GM12878 (cell line): Measurements from ENCODE around the gene AMN. TPM values are rescaled to one million over a fixed set of nuclear protein-coding genes. Genes with fewer than 3 reads are reported as not detected.

ENCODE experiments used
- ATAC-seq: fragments of 200-7000 bp; cut with Tn5 transposase; 3 replicates; pipeline ENCODE4 v1.9.1; 2020; ENCODE audit warnings: mild to moderate bottlenecking, moderate library complexity
- BruUV-seq: library from RNA; stranded (reverse); fragments of 400-500 nt; replicated peaks from 2 replicates; lab custom pipeline; 2021; lab: Mats Ljungman, UMichigan
- CTCF ChIA-PET: fragments of 300-600 bp; sonication (Branson Sonifier 250); formaldehyde crosslinking; extraction: SDS; loops from one replicate; lab custom pipeline; 2021; ENCODE audit warnings: inconsistent platforms; lab: Yijun Ruan, JAX
- POLR2A ChIA-PET: fragments of 350-600 bp; formaldehyde crosslinking; extraction: SDS; loops from one replicate; lab custom pipeline; 2021; ENCODE audit warnings: inconsistent platforms; lab: Charles Lee
- RAD21 ChIA-PET: fragments of 300-600 bp; sonication (Branson Sonifier 250); formaldehyde crosslinking; loops from one replicate; lab custom pipeline; 2023; ENCODE audit warnings: antibody characterized with exemption; ENCODE audit not compliant: unreplicated experiment; lab: Charles Lee
- SMC1A ChIA-PET: fragments of 300-600 bp; sonication (Branson Sonifier 250); formaldehyde crosslinking; loops from one replicate; lab custom pipeline; 2023; ENCODE audit not compliant: unreplicated experiment, uncharacterized antibody; lab: Charles Lee
- DNase-seq: peaks from one replicate; pipeline ENCODE4 v3.0.0-alpha.2; 2011; ENCODE audit warnings: low read depth, low spot score
- FAIRE-seq: peaks from 3 replicates; lab custom pipeline; 2011; peaks lifted over from hg19 to GRCh38; lab: Jason Lieb, UNC
- H2AFZ ChIP-seq: 2 replicates; pipeline ENCODE4 v1.6.0; 2011; ENCODE audit warnings: low read depth, low read length, control low read depth; ENCODE audit not compliant: control insufficient read depth
- H3K27ac ChIP-seq: 2 replicates; pipeline ENCODE4 v1.5.1; 2011; ENCODE audit warnings: control low read depth; ENCODE audit not compliant: control insufficient read depth, insufficient read depth
- H3K27me3 ChIP-seq, 2 experiments: replicated peaks in 1 of 2; 2 replicates each; pipeline versions ENCODE4 v1.6.0 to v1.6.1; 2011; ENCODE audit warnings: low read length in 1 of 2; ENCODE audit not compliant: control insufficient read depth in 2 of 2, insufficient read depth in 2 of 2
- H3K36me3 ChIP-seq, 2 experiments: 2 replicates each; pipeline ENCODE4 v1.5.1; 2011; ENCODE audit warnings: low read length in 1 of 2; ENCODE audit not compliant: control insufficient read depth in 2 of 2, insufficient read depth in 2 of 2
- H3K4me1 ChIP-seq: 2 replicates; pipeline ENCODE4 v1.6.1; 2011; ENCODE audit warnings: mild to moderate bottlenecking, low read length, moderate library complexity, mixed read lengths; ENCODE audit not compliant: control insufficient read depth, insufficient read depth
- H3K4me2 ChIP-seq: 2 replicates; pipeline ENCODE4 v1.6.0; 2011; ENCODE audit warnings: control low read depth; ENCODE audit not compliant: control insufficient read depth, insufficient read depth
- H3K4me3 ChIP-seq: fragments of 200-600 bp; sonication (generic); 2 replicates; pipeline ENCODE4 v1.5.1; 2016
- H3K79me2 ChIP-seq: 2 replicates; pipeline ENCODE4 v1.6.0; 2011; ENCODE audit warnings: low read length; ENCODE audit not compliant: control insufficient read depth, insufficient read depth
- H3K9ac ChIP-seq: 2 replicates; pipeline ENCODE4 v1.8.0; 2011; ENCODE audit warnings: low read length, control low read depth, mixed read lengths; ENCODE audit not compliant: control insufficient read depth, insufficient read depth
- H3K9me3 ChIP-seq: replicated peaks from 3 replicates; pipeline ENCODE4 v1.5.1; 2011; ENCODE audit warnings: mild to moderate bottlenecking, low read length; ENCODE audit not compliant: control insufficient read depth, insufficient read depth
- H4K20me1 ChIP-seq: 2 replicates; pipeline ENCODE4 v1.6.0; 2011; ENCODE audit not compliant: control insufficient read depth, insufficient read depth
- CBFB ChIP-seq: IDR thresholded peaks from 2 replicates; pipeline ENCODE4 v1.6.1; 2016; ENCODE audit warnings: antibody characterized with exemption, low read depth
- CTCF ChIP-seq, 3 experiments: IDR thresholded peaks in 2 of 3; conservative IDR thresholded peaks in 1 of 3; 2 replicates each; pipeline ENCODE4 v1.5.1; 2011; ENCODE audit warnings: low read depth in 3 of 3, low read length in 3 of 3, mild to moderate bottlenecking in 3 of 3, control low read depth in 2 of 3, moderate library complexity in 2 of 3, inconsistent platforms in 1 of 3, mixed read lengths in 1 of 3; ENCODE audit not compliant: control insufficient read depth in 2 of 3, insufficient read depth in 1 of 3; ENCODE audit errors: extremely low read depth in 1 of 3
- IKZF2 ChIP-seq, 2 experiments: fragments of 450-650 bp; IDR thresholded peaks; 2 replicates each; pipeline ENCODE4 v1.6.1; 2017; ENCODE audit warnings: mild to moderate bottlenecking in 2 of 2, moderate library complexity in 2 of 2
- MLLT1 ChIP-seq: fragments of 450-650 bp; IDR thresholded peaks from 2 replicates; pipeline ENCODE4 v1.6.1; 2016; ENCODE audit warnings: mild to moderate bottlenecking
- PAX5 ChIP-seq: IDR thresholded peaks from 2 replicates; pipeline ENCODE4 v1.6.1; 2011; ENCODE audit warnings: low read depth, low read length, borderline replicate concordance
- POLR2A ChIP-seq: IDR thresholded peaks from 2 replicates; pipeline ENCODE4 v1.6.1; 2011; ENCODE audit warnings: low read depth, mild to moderate bottlenecking, low read length
- SREBF2 ChIP-seq: IDR thresholded peaks from 2 replicates; pipeline ENCODE4 v1.6.1; 2012; ENCODE audit warnings: mild to moderate bottlenecking, low read length
- ZNF384 ChIP-seq: IDR thresholded peaks from 2 replicates; pipeline ENCODE4 v1.6.1; 2012; ENCODE audit warnings: low read depth, mild to moderate bottlenecking, low read length, improper control_type of control experiment, borderline replicate concordance
- WGBS: methylation state at CpG from one replicate; pipeline ENCODE4 v1.1.6; 2016; ENCODE audit warnings: low lambda C conversion rate; ENCODE audit not compliant: insufficient replicate concordance, insufficient coverage; ENCODE audit errors: missing lambda C conversion rate; 5-methylcytosine and 5-hydroxymethylcytosine counted together
- in situ Hi-C: fragments of 300-500 bp; cut with MboI; formaldehyde crosslinking; loops from 9 replicates; pipeline ENCODE4 v1.14.3; 2018; ENCODE audit warnings: mixed read lengths
- intact Hi-C: fragments of 100-400 bp; cut with micrococcal nuclease; formaldehyde crosslinking; loops from one replicate; pipeline ENCODE4 v1.14.2; 2022; ENCODE audit not compliant: unreplicated experiment
- polyA plus RNA-seq, 11 experiments: library from polyadenylated mRNA; depleted of rRNA in 4 of 11; unstranded in 6 of 11; stranded (reverse) in 5 of 11; fragments of >200 nt; fragmentation: Nextera tagmentation in 4 of 11; fragmentation: Illumina TruSeq in 1 of 11; extraction: Ambion mirVana in 4 of 11; extraction: Trizol in 1 of 11; gene quantifications; 1 replicate in 1 of 11; 2 replicates in 10 of 11; pipeline versions ENCODE4 v1.2.1 to v1.2.3, GENCODE V29; 2011 to 2016; ENCODE audit warnings: inconsistent platforms in 2 of 11, missing spikeins in 2 of 11, low read depth in 1 of 11
- total RNA-seq, 4 experiments: library from RNA; depleted of rRNA in 3 of 4; stranded (reverse); fragments of >200 nt in 3 of 4; fragmentation: Illumina TruSeq in 1 of 4; extraction: Trizol in 1 of 4; gene quantifications; 2 replicates each; pipeline versions ENCODE4 v1.2.1 to v1.2.3, GENCODE V29; 2013 to 2021

AMN gene
- total and polyA plus RNA-seq, 10 of the 15 experiments (the other 5 are each of a cell fraction or from before 2014, with no cell fraction given): 0.03 to 0.33 (median 0.11) TPM; not detected in 6

- no peak for FAIRE-seq
- Histone ChIP-seq H3K27ac (no peak overlapping the region), H4K20me1 (no peaks in the 10 kb centered on the region), H3K9ac (no peak overlapping the region), H3K4me3 (no peak overlapping the region), H2AFZ (no peak overlapping the region), H3K9me3 (no peaks in the 10 kb centered on the region), H3K79me2 (no peaks in the 10 kb centered on the region), H3K4me2 (no peak overlapping the region), H3K4me1 (no peaks in the 10 kb centered on the region), H3K27me3 (no peaks in the 10 kb centered on the region), H3K36me3 (peaks cover 29 to 31% of the 10 kb centered on the region in 2 experiments; a peak in 3 of 4 replicates)
- POLR2A ChIA-PET: interaction anchor here (1.1 to 1.2 kb wide), 2 partner anchors 93 to 95 kb away, joined by 3 to 9 read pairs; no protein-coding TSS in a partner anchor
- DNase-seq: no peak
- no peak for TF ChIP-seq PAX5
- TF ChIP-seq POLR2A: peak; percentile 64
- TF ChIP-seq IKZF2 (IDR thresholded peaks at IDR 0.05): no peak
- no peak for TF ChIP-seq SREBF2
- peak; percentile 6 to 19 (median 14); a peak in 3 of 6 replicates for TF ChIP-seq CTCF (IDR thresholded peaks at IDR 0.05 in 2 of 3, conservative IDR thresholded peaks at IDR 0.05 in 1 of 3; ENCODE audit: control insufficient read depth in 2 of 3, extremely low read depth in 1 of 3, insufficient read depth in 1 of 3, low read depth in 3 of 3, low read length in 3 of 3)
- no peak for TF ChIP-seq MLLT1
- TF ChIP-seq ZNF384: no peak
- TF ChIP-seq CBFB: no peak
- intact Hi-C loops (no loop called here), in situ Hi-C loops (no loop called here)
- no TSS peak for BruUV-seq
- SMC1A ChIA-PET: interaction anchor here (0.5 to 1.7 kb wide), 8 partner anchors 23 to 366 kb away, joined by 3 to 6 read pairs (median 4); no protein-coding TSS in a partner anchor
- RAD21 ChIA-PET: interaction anchor here (2.1 kb wide), 1 partner anchor 93 kb away, joined by 5 read pairs; no protein-coding TSS in a partner anchor
- 94% methylated on average over 6 of the region's 6 CpGs for WGBS
- ATAC-seq: peak; percentile 74
- CTCF ChIA-PET: interaction anchor here (0.7 to 3.5 kb wide), 11 partner anchors 9 to 283 kb away, joined by 3 to 22 read pairs (median 4); no protein-coding TSS in a partner anchor
These were observed 44.1 kb upstream of the AMN start for GRCh38 chr14:102878174-102878969.
